Activated T-helper 1 cell treated with anti-CD3 and anti-CD28 coated beads, Interleukin-2, amount 50 U/mL, for 16 hours (primary cell): Measurements from ENCODE around the gene SLC22A17.
"Not testable (repeated sequence)": the region's sequence is repeated elsewhere in the genome, so short reads cannot be mapped to it uniquely, and the experiment has no call there.

Source experiments
- DNase-seq, 2 donors: peaks; one replicate each; pipeline ENCODE4 v3.0.0-alpha.2; 2020; ENCODE audit warnings: low read depth in 1 of 2, low spot score in 1 of 2

Gene SLC22A17

GRCh38 chr14:23352506-23353432 lies at the start of gene SLC22A17:
TSS of gene SLC22A17 (minus strand) at chr14:23352887.
- peak; percentile 19 to 27 for DNase-seq

- DNase-seq = no peak
These were observed 48.6 kb upstream of the SLC22A17 start for GRCh38 chr14:23401291-23401690.

- DNase-seq = not testable (repeated sequence)
These were observed 47.9 kb upstream of the SLC22A17 start for GRCh38 chr14:23400496-23401149.

- no peak for DNase-seq
These were observed 46.9 kb upstream of the SLC22A17 start for GRCh38 chr14:23399591-23399990.

GRCh38 chr14:23399136-23399535 lies 46.4 kb upstream of the SLC22A17 start:
- no peak for DNase-seq

GRCh38 chr14:23398348-23398747 lies 45.7 kb upstream of the SLC22A17 start:
- no peak for DNase-seq

GRCh38 chr14:23396781-23397407 lies 44.2 kb upstream of the SLC22A17 start:
- DNase-seq = no peak

GRCh38 chr14:23396126-23396525 lies 43.4 kb upstream of the SLC22A17 start:
- DNase-seq = no peak

- no peak for DNase-seq
These were observed 39.9 kb upstream of the SLC22A17 start for GRCh38 chr14:23392613-23393012.

GRCh38 chr14:23389871-23390270 lies 37.2 kb upstream of the SLC22A17 start:
- not testable (repeated sequence) for DNase-seq

GRCh38 chr14:23389396-23389795 lies 36.7 kb upstream of the SLC22A17 start:
- no peak for DNase-seq

- DNase-seq = no peak
These were observed 36.3 kb upstream of the SLC22A17 start for GRCh38 chr14:23388996-23389395.

- DNase-seq = no peak
These were observed 35.5 kb upstream of the SLC22A17 start for GRCh38 chr14:23387916-23388882.

GRCh38 chr14:23386999-23387398 lies 34.3 kb upstream of the SLC22A17 start:
- DNase-seq = no peak

GRCh38 chr14:23386266-23386657 lies 33.6 kb upstream of the SLC22A17 start:
- not testable (repeated sequence) for DNase-seq

- no peak for DNase-seq
These were observed 33.1 kb upstream of the SLC22A17 start for GRCh38 chr14:23385642-23386265.

GRCh38 chr14:23385244-23385641 lies 32.6 kb upstream of the SLC22A17 start:
- DNase-seq = no peak

GRCh38 chr14:23384364-23385080 lies 31.8 kb upstream of the SLC22A17 start:
- no peak for DNase-seq

- no peak for DNase-seq
These were observed 30.2 kb upstream of the SLC22A17 start for GRCh38 chr14:23382731-23383440.
